MM.1S (cell line): ENCODE results near the gene THADA.
A peak's percentile ranks its signal among the peaks of the same experiment; 100 is the strongest.

Experiments
- DNase-seq: peaks from one replicate; pipeline ENCODE4 v3.0.0-alpha.2; 2015
- H2AFZ ChIP-seq: fragments of 300-600 bp; sonication (generic); 2 replicates; pipeline ENCODE4 v1.6.0; 2016; ENCODE audit warnings: antibody characterized with exemption, low read length
- H3F3A ChIP-seq: fragments of 300-600 bp; sonication (generic); 2 replicates; pipeline ENCODE4 v1.6.1; 2016; ENCODE audit warnings: mild to moderate bottlenecking, antibody characterized with exemption, low read length, moderate library complexity, mixed read lengths; ENCODE audit not compliant: insufficient read depth
- H3K27ac ChIP-seq: fragments of 300-600 bp; sonication (generic); 2 replicates; pipeline ENCODE4 v1.5.1; 2016; ENCODE audit warnings: mild to moderate bottlenecking, low read length
- H3K27me3 ChIP-seq: fragments of 300-600 bp; sonication (generic); replicated peaks from 2 replicates; pipeline ENCODE4 v1.6.0; 2016; ENCODE audit warnings: low read length; ENCODE audit not compliant: insufficient read depth
- H3K36me3 ChIP-seq: fragments of 300-600 bp; sonication (generic); replicated peaks from 2 replicates; pipeline ENCODE4 v1.6.1; 2016; ENCODE audit warnings: mild to moderate bottlenecking, low read length, mixed read lengths; ENCODE audit not compliant: insufficient read depth
- H3K4me1 ChIP-seq: fragments of 300-600 bp; sonication (generic); 2 replicates; pipeline ENCODE4 v1.6.1; 2016; ENCODE audit warnings: low read length, mixed read lengths
- H3K4me2 ChIP-seq: fragments of 300-600 bp; sonication (generic); 2 replicates; pipeline ENCODE4 v1.6.0; 2016; ENCODE audit warnings: low read depth, low read length
- H3K4me3 ChIP-seq: fragments of 300-600 bp; sonication (generic); 2 replicates; pipeline ENCODE4 v1.5.1; 2016; ENCODE audit warnings: low read length, mixed read lengths
- H3K79me2 ChIP-seq: fragments of 300-600 bp; sonication (generic); 2 replicates; pipeline ENCODE4 v1.6.1; 2016; ENCODE audit warnings: mixed run types, low read length, mixed read lengths
- H3K9ac ChIP-seq: fragments of 300-600 bp; sonication (generic); 2 replicates; pipeline ENCODE4 v1.6.1; 2016; ENCODE audit warnings: low read length, mixed read lengths
- H3K9me2 ChIP-seq: fragments of 300-600 bp; sonication (generic); replicated peaks from 2 replicates; pipeline ENCODE4 v1.6.1; 2016; ENCODE audit warnings: mild to moderate bottlenecking, low read length, mixed read lengths; ENCODE audit not compliant: insufficient read depth
- H3K9me3 ChIP-seq: fragments of 300-600 bp; sonication (generic); replicated peaks from 2 replicates; pipeline ENCODE4 v1.6.1; 2016; ENCODE audit warnings: mild to moderate bottlenecking, low read length, mixed read lengths; ENCODE audit not compliant: insufficient read depth
- H4K20me1 ChIP-seq: fragments of 300-600 bp; sonication (generic); 2 replicates; pipeline ENCODE4 v1.6.1; 2016; ENCODE audit warnings: mild to moderate bottlenecking, low read length, moderate library complexity, mixed read lengths; ENCODE audit not compliant: insufficient read depth
- EZH2 ChIP-seq: fragments of 300-600 bp; sonication (generic); optimal IDR thresholded peaks from 2 replicates; pipeline ENCODE3; 2017; ENCODE audit warnings: low read depth, mild to moderate bottlenecking, antibody characterized with exemption, low read length, mixed read lengths
- EZH2phosphoT487 ChIP-seq: fragments of 300-600 bp; sonication (generic); IDR thresholded peaks from 2 replicates; pipeline ENCODE4 v1.6.1; 2018; ENCODE audit warnings: antibody characterized with exemption, low read length
- TF ChIP-seq, protein P1 (sequence below): fragments of 300-600 bp; sonication (generic); IDR thresholded peaks from 2 replicates; pipeline ENCODE4 v1.5.1; 2016; ENCODE audit warnings: antibody characterized with exemption, low read length, mixed read lengths

THADA gene

GRCh38 chr2:43595603-43596412, at the start of gene THADA:
TSS of gene THADA (minus strand) at chr2:43596038. CDS start at chr2:43592392, 3,646 bp downstream.
- H3K4me2 ChIP-seq: peak within 1 kb of the TSS; percentile 78
- TF ChIP-seq, protein P1, sequence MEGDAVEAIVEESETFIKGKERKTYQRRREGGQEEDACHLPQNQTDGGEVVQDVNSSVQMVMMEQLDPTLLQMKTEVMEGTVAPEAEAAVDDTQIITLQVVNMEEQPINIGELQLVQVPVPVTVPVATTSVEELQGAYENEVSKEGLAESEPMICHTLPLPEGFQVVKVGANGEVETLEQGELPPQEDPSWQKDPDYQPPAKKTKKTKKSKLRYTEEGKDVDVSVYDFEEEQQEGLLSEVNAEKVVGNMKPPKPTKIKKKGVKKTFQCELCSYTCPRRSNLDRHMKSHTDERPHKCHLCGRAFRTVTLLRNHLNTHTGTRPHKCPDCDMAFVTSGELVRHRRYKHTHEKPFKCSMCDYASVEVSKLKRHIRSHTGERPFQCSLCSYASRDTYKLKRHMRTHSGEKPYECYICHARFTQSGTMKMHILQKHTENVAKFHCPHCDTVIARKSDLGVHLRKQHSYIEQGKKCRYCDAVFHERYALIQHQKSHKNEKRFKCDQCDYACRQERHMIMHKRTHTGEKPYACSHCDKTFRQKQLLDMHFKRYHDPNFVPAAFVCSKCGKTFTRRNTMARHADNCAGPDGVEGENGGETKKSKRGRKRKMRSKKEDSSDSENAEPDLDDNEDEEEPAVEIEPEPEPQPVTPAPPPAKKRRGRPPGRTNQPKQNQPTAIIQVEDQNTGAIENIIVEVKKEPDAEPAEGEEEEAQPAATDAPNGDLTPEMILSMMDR: no peak
- TF ChIP-seq EZH2: no peak
- no peak for TF ChIP-seq EZH2phosphoT487
- peaks cover 7% of the 10 kb centered on the region for H3K4me1 ChIP-seq
- H3K27ac ChIP-seq: peak within 1 kb of the TSS; percentile 75
- H3K9ac ChIP-seq: peak within 1 kb of the TSS; percentile 84
- H3K79me2 ChIP-seq: peaks cover 20% of the 10 kb centered on the region
- no peaks in the 10 kb centered on the region for H3K36me3 ChIP-seq
- H3K9me3 ChIP-seq: no peaks in the 10 kb centered on the region
- H3K4me3 ChIP-seq: peak within 1 kb of the TSS; percentile 90
- no peaks in the 10 kb centered on the region for H3K27me3 ChIP-seq
- H4K20me1 ChIP-seq: no peaks in the 10 kb centered on the region
- DNase-seq: peak; percentile 99
- H3K9me2 ChIP-seq: no peaks in the 10 kb centered on the region
- no peaks in the 10 kb centered on the region for H3F3A ChIP-seq
- H2AFZ ChIP-seq: peak within 1 kb of the TSS; percentile 94

- TF ChIP-seq, protein P1: no peak
- TF ChIP-seq EZH2 (no peak), EZH2phosphoT487 (no peak)
- Histone ChIP-seq H2AFZ (no peak overlapping the region), H3K9me2 (no peaks in the 10 kb centered on the region), H3K4me2 (no peak overlapping the region), H3K4me3 (no peak overlapping the region), H3K27ac (no peak overlapping the region), H3K36me3 (no peaks in the 10 kb centered on the region), H4K20me1 (no peaks in the 10 kb centered on the region), H3K4me1 (no peaks in the 10 kb centered on the region), H3F3A (no peaks in the 10 kb centered on the region), H3K9ac (no peak overlapping the region), H3K9me3 (no peaks in the 10 kb centered on the region), H3K79me2 (no peaks in the 10 kb centered on the region), H3K27me3 (no peaks in the 10 kb centered on the region)
- DNase-seq: no peak
Observed at GRCh38 chr2:43643680-43644079, 47.8 kb upstream of the THADA start.

DNA sequence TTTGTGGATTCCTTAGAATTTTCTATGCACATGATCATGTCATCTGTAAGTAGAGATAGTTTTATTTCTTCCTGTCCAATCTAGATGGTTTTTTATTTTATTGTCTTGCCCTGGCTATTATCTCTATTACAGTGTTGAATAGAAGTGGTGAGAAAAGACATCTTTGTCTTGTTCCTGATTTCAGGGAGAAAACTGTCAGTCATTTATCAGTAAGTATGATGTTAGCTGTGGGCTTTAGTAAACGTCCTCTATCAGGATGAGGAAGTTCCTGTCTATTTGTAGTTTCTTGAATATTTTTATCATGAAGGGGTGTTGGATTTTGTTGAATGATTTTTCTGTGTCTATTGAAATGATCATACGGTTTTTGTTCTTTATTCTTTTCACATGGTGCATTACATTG, 46.5 kb upstream of the THADA start:
- H3K4me2 ChIP-seq: no peak overlapping the region
- TF ChIP-seq EZH2: no peak
- TF ChIP-seq EZH2phosphoT487: no peak
- TF ChIP-seq, protein P1: no peak
- H3K27me3 ChIP-seq: 0 out of 2 replicates have a peak, but pooled peaks cover 5% of the 10 kb centered on the region
- no peaks in the 10 kb centered on the region; the same call in 1 of the 2 replicates for H3F3A ChIP-seq
- no peaks in the 10 kb centered on the region for H3K9me2 ChIP-seq
- H2AFZ ChIP-seq: no peak overlapping the region
- H4K20me1 ChIP-seq: no peaks in the 10 kb centered on the region
- H3K4me3 ChIP-seq: no peak overlapping the region
- H3K27ac ChIP-seq: no peak overlapping the region
- no peak for DNase-seq
- H3K79me2 ChIP-seq: no peaks in the 10 kb centered on the region
- H3K4me1 ChIP-seq: no peaks in the 10 kb centered on the region
- no peaks in the 10 kb centered on the region for H3K36me3 ChIP-seq
- H3K9ac ChIP-seq: no peak overlapping the region
- no peaks in the 10 kb centered on the region for H3K9me3 ChIP-seq
